ENCODE measurements around the gene ITGB6.

The ITGB6 gene

GRCh38 chr2:160126315-160126714, 73.8 kb downstream of the ITGB6 start:
- Histone ChIP-seq H3K9me2 (ENCODE audit: low read depth, low read length) (no peaks in the 10 kb centered on the region), H3K27me3 (ENCODE audit: insufficient read depth, low read length) (no peaks in the 10 kb centered on the region), H3F3A (ENCODE audit: insufficient read depth, low read length) (no peaks in the 10 kb centered on the region), H3K36me3 (ENCODE audit: insufficient read depth, low read length) (no peaks in the 10 kb centered on the region), H3K4me3 (ENCODE audit: low read depth, low read length, poor library complexity, severe bottlenecking) (no peak overlapping the region), H4K20me1 (ENCODE audit: insufficient read depth, low read length) (no peaks in the 10 kb centered on the region), H2AFZ (ENCODE audit: low read length) (no peak overlapping the region), H3K27ac (ENCODE audit: low read depth, low read length, poor library complexity, severe bottlenecking) (no peak overlapping the region), H3K9ac (ENCODE audit: low read length) (no peak overlapping the region), H3K9me3 (ENCODE audit: low read length) (no peaks in the 10 kb centered on the region), H3K4me1 (ENCODE audit: insufficient read depth, low read length, severe bottlenecking) (no peaks in the 10 kb centered on the region), H3K4me2 (ENCODE audit: low read length) (no peak overlapping the region), H3K79me2 (ENCODE audit: insufficient read depth, low read length) (no peaks in the 10 kb centered on the region)
- TF ChIP-seq EZH2 (IDR thresholded peaks at IDR 0.05; ENCODE audit: borderline replicate concordance, low read length) (no peak), CTCF (IDR thresholded peaks at IDR 0.05; ENCODE audit: low read length) (no peak)

- no peak for TF ChIP-seq CTCF (IDR thresholded peaks at IDR 0.05; ENCODE audit: low read length)
- no peak for TF ChIP-seq EZH2 (IDR thresholded peaks at IDR 0.05; ENCODE audit: borderline replicate concordance, low read length)
- H4K20me1 ChIP-seq (ENCODE audit: insufficient read depth, low read length): no peaks in the 10 kb centered on the region
- H3K36me3 ChIP-seq (ENCODE audit: insufficient read depth, low read length): no peaks in the 10 kb centered on the region
- no peak overlapping the region for H3K9ac ChIP-seq (ENCODE audit: low read length)
- no peak overlapping the region for H3K4me3 ChIP-seq (ENCODE audit: low read depth, low read length, poor library complexity, severe bottlenecking)
- no peaks in the 10 kb centered on the region for H3K79me2 ChIP-seq (ENCODE audit: insufficient read depth, low read length)
- H3K27ac ChIP-seq (ENCODE audit: low read depth, low read length, poor library complexity, severe bottlenecking): no peak overlapping the region
- H3K4me2 ChIP-seq (ENCODE audit: low read length): no peak overlapping the region
- no peaks in the 10 kb centered on the region for H3K9me3 ChIP-seq (ENCODE audit: low read length)
- no peaks in the 10 kb centered on the region for H3K9me2 ChIP-seq (ENCODE audit: low read depth, low read length)
- no peak overlapping the region for H2AFZ ChIP-seq (ENCODE audit: low read length)
- H3F3A ChIP-seq (ENCODE audit: insufficient read depth, low read length): no peaks in the 10 kb centered on the region
- H3K4me1 ChIP-seq (ENCODE audit: insufficient read depth, low read length, severe bottlenecking): no peaks in the 10 kb centered on the region
- H3K27me3 ChIP-seq (ENCODE audit: insufficient read depth, low read length): no peaks in the 10 kb centered on the region
Measured at GRCh38 chr2:160125828-160126227, 74.2 kb downstream of the ITGB6 start.

- Histone ChIP-seq H3K79me2 (ENCODE audit: insufficient read depth, low read length) (no peaks in the 10 kb centered on the region), H3K27me3 (ENCODE audit: insufficient read depth, low read length) (no peaks in the 10 kb centered on the region), H3K4me1 (ENCODE audit: insufficient read depth, low read length, severe bottlenecking) (no peaks in the 10 kb centered on the region), H3K9ac (ENCODE audit: low read length) (no peak overlapping the region), H3K4me2 (ENCODE audit: low read length) (no peak overlapping the region), H4K20me1 (ENCODE audit: insufficient read depth, low read length) (no peaks in the 10 kb centered on the region), H2AFZ (ENCODE audit: low read length) (no peak overlapping the region), H3K4me3 (ENCODE audit: low read depth, low read length, poor library complexity, severe bottlenecking) (no peak overlapping the region), H3K9me3 (ENCODE audit: low read length) (no peaks in the 10 kb centered on the region), H3K36me3 (ENCODE audit: insufficient read depth, low read length) (no peaks in the 10 kb centered on the region), H3K9me2 (ENCODE audit: low read depth, low read length) (no peaks in the 10 kb centered on the region), H3F3A (ENCODE audit: insufficient read depth, low read length) (no peaks in the 10 kb centered on the region), H3K27ac (ENCODE audit: low read depth, low read length, poor library complexity, severe bottlenecking) (no peak overlapping the region)
- TF ChIP-seq EZH2 (IDR thresholded peaks at IDR 0.05; ENCODE audit: borderline replicate concordance, low read length) (no peak), CTCF (IDR thresholded peaks at IDR 0.05; ENCODE audit: low read length) (no peak)
Measured at GRCh38 chr2:160125366-160125765, 74.7 kb downstream of the ITGB6 start.

Measured in OCI-LY1 (cell line).